ENCODE measurements around the gene ITPR2.

GRCh38 chr12:26431211-26431610 lies 401.8 kb downstream of the ITPR2 start:
- TF ChIP-seq CTCF (IDR thresholded peaks at IDR 0.05; ENCODE audit: low read length) (no peak), EZH2 (optimal IDR thresholded peaks at IDR 0.05; ENCODE audit: low read depth, low read length) (no peak), EZH2phosphoT487 (IDR thresholded peaks at IDR 0.05; ENCODE audit: low read length) (no peak)

Data from MM.1S (cell line).